C4-2B (cell line): ENCODE data around the gene STK17B.
A peak's percentile ranks its signal among the peaks of the same experiment; 100 is the strongest.

Experiments used
- H3K27ac ChIP-seq: fragments of 450-650 bp; 2 replicates; pipeline ENCODE4 v1.5.1; 2017
- ZFX ChIP-seq: fragments of 450-650 bp; IDR thresholded peaks from 2 replicates; pipeline ENCODE4 v1.6.1; 2017
- TF ChIP-seq, protein P1 (sequence below): fragments of 450-650 bp; conservative IDR thresholded peaks from 2 replicates; pipeline ENCODE4 v1.5.1; 2017; ENCODE audit warnings: mild to moderate bottlenecking

The STK17B gene

DNA sequence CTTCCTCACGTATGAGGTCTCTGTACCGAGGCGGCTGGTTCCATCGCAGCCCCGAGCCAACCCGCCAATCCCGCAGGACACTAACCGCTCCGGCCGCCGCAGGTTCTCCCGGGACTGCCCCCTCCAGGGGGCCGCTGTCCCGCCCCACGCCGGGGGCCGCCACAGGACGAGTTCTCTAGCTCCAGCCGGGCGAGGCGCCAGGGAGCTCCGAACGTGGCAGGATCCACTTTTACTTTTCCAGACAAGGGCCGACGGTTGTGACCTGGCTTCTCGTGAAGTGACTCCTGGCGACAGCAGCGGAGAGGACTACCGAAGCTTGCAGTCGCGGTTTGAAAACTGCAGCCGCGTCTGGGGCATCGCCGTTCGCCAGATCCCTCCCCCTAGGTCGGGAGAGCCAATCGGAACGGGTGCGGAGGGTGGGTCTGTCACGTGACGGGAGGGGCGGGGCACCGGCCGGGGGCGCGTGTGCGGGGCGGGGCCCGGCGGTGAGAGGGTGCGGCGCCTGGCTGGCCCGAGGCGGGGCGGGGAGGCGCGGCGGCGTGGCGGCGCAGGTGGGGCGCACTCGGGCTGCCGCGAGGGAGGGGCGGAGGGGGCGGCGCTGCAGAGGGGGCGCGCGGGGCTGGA is at the start of gene STK17B:
STK17B (minus strand) TSS at position 331 of the 624 bp plus-strand sequence. CDS start 8,195 bp downstream, outside the sequence.
- H3K27ac ChIP-seq: peak within 1 kb of the TSS; percentile 86
- TF ChIP-seq, protein P1, sequence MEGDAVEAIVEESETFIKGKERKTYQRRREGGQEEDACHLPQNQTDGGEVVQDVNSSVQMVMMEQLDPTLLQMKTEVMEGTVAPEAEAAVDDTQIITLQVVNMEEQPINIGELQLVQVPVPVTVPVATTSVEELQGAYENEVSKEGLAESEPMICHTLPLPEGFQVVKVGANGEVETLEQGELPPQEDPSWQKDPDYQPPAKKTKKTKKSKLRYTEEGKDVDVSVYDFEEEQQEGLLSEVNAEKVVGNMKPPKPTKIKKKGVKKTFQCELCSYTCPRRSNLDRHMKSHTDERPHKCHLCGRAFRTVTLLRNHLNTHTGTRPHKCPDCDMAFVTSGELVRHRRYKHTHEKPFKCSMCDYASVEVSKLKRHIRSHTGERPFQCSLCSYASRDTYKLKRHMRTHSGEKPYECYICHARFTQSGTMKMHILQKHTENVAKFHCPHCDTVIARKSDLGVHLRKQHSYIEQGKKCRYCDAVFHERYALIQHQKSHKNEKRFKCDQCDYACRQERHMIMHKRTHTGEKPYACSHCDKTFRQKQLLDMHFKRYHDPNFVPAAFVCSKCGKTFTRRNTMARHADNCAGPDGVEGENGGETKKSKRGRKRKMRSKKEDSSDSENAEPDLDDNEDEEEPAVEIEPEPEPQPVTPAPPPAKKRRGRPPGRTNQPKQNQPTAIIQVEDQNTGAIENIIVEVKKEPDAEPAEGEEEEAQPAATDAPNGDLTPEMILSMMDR: no peak
- no peak for TF ChIP-seq ZFX

- H3K27ac ChIP-seq: no peak overlapping the region
- no peak for TF ChIP-seq ZFX
- TF ChIP-seq, protein P1: no peak
Measured at GRCh38 chr2:196220671-196221070, 49.3 kb upstream of the STK17B start.

- no peak overlapping the region for H3K27ac ChIP-seq
Measured at GRCh38 chr2:196219671-196220070, 48.3 kb upstream of the STK17B start.

DNA sequence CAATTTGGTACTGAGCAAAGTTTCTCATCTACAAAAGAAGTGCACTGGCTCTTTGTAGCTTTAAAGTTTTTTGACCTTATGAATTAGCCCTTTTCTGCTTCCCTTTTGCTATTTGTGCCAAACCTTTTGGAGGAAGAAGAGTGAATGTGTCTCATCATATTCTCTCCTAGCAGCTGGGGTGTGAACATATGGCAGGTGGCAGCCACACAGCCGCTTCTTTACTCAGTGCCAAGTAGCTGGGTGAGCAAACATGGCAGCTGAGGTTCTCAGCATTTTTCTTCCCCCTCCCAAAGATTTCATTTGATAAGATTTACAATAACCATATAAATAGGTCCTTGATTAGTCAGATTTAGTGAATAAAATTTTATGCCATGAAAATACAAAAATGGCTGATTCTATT is 46.7 kb upstream of the STK17B start:
- no peak for TF ChIP-seq ZFX
- TF ChIP-seq, protein P1: no peak
- no peak overlapping the region for H3K27ac ChIP-seq

More at GRCh38 chr2:196219671-196220070, 48.3 kb upstream of the STK17B start:
- TF ChIP-seq ZFX: no peak
- TF ChIP-seq, protein P1: no peak

GRCh38 chr2:196217116-196217515 is 45.7 kb upstream of the STK17B start:
- H3K27ac ChIP-seq: no peak overlapping the region
- TF ChIP-seq, protein P1: no peak
- no peak for TF ChIP-seq ZFX

GRCh38 chr2:196215376-196215775 is 44.0 kb upstream of the STK17B start:
- TF ChIP-seq ZFX: no peak
- TF ChIP-seq, protein P1: no peak
- no peak overlapping the region for H3K27ac ChIP-seq

DNA sequence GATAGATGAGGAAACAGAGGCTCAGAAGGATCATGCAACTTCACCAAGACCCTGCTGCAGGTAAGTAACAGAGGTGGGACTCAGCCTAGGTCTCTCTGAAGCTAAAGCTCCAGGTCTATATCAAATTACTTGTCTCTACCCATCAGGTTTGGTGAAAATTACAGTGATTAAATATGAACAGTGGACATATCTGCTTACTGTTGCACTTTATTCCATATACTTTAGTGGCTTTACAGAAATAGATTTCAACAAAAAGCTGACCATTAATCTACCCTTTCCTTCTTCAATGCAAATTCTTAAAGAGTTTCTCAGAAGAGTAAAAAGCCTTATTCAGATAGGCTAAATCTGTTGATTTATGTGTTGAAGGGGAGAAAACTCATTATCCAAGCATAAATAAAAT is 42.8 kb upstream of the STK17B start:
- TF ChIP-seq, protein P1: no peak
- no peak for TF ChIP-seq ZFX
- H3K27ac ChIP-seq: no peak overlapping the region
